Activated T-cell treated with anti-CD3 and anti-CD28 coated beads, Interleukin-2, amount 50 U/mL, for 4 hours (primary cell): ENCODE results near the gene KRT35. TPM values are rescaled to one million over a fixed set of nuclear protein-coding genes. Genes with fewer than 3 reads are reported as not detected.

ENCODE experiments used
- ATAC-seq, 2 donors: fragments of 200-7000 bp; cut with Tn5 transposase; one replicate each; pipeline ENCODE4 v1.10.0; 2021
- DNase-seq: peaks from one replicate; pipeline ENCODE4 v3.0.0-alpha.2; 2020
- H3K27me3 Mint-ChIP-seq: one replicate; pipeline ENCODE4 v1.8.0; 2021; ENCODE audit warnings: low read depth, mixed read lengths
- H3K36me3 Mint-ChIP-seq: one replicate; pipeline ENCODE4 v1.8.0; 2022; ENCODE audit warnings: mixed read lengths; ENCODE audit not compliant: insufficient read depth
- H3K4me1 Mint-ChIP-seq: one replicate; pipeline ENCODE4 v1.8.0; 2021; ENCODE audit warnings: low read depth, mixed read lengths
- H3K4me3 Mint-ChIP-seq: one replicate; pipeline ENCODE4 v1.8.0; 2021; ENCODE audit warnings: mild to moderate bottlenecking, moderate library complexity, mixed read lengths
- H3K9me3 Mint-ChIP-seq: one replicate; pipeline ENCODE4 v1.8.0; 2021; ENCODE audit warnings: mixed read lengths
- total RNA-seq, 3 donors: library from RNA; stranded (reverse); gene quantifications; one replicate each; pipeline ENCODE4 v1.2.1, GENCODE V29; 2021

KRT35 gene
- not detected for total RNA-seq

GRCh38 chr17:41481036-41481435 lies at the start of gene KRT35:
TSS of gene KRT35 (minus strand) at chr17:41481151. CDS start at chr17:41481097, 54 bp downstream.
- Mint-ChIP-seq H3K4me1 (no peaks in the 10 kb centered on the region), H3K27me3 (peaks cover 5% of the 10 kb centered on the region), H3K9me3 (no peaks in the 10 kb centered on the region), H3K36me3 (no peaks in the 10 kb centered on the region), H3K4me3 (no peak within 1 kb of the TSS)
- ATAC-seq (no peak), DNase-seq (no peak)

DNA sequence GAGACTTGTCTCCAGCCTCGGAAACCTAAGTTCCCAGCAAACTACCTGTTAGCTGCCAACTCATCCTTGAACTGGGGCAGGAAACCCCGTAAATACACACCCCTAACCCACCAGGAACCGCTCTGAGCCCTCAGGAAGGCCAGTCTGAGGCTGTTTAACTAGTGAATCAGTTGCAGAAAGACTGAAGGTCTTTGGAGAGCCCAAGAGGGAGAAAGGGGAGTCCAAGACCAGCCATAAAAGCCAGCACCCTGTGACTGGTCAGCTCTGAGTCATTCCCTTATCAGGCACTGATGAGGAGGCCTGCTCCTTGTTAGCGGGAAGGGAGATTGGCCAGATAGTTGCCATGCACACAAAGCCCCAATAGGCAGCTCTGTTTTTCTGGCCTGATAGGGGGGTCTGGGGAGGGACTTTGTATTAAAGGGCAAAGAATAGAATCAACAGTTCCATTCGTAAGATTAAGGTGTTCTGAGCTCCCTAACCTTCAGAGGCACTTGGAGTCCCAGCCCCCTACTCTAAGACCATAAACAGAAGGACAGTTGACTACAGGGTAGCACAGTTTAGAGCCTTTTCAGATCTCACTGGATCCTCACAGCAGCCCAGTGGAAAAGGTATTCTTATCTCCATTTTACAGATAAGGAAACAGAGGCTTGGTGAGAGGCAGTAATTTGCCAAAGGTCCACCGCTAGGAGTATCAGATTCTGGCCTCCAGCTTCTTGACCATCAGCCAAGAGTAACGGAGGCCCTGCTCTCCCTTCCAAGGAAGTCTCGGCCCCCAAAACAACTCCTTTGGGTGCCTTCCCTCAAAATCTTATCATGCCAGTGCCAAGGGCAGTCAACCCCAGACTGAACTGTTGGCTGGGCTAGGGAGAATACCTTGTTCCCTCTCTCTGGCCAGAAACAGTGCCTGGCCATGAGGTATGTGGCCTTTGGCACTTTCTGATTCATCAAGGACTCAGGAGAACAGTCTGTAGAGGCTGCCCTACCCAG lies 49.4 kb upstream of the KRT35 start:
- Mint-ChIP-seq H3K4me1 (peaks cover 6% of the 10 kb centered on the region), H3K36me3 (no peaks in the 10 kb centered on the region), H3K9me3 (no peaks in the 10 kb centered on the region), H3K27me3 (peaks cover 53% of the 10 kb centered on the region), H3K4me3 (no peak overlapping the region)
- ATAC-seq (no peak), DNase-seq (no peak)

DNA sequence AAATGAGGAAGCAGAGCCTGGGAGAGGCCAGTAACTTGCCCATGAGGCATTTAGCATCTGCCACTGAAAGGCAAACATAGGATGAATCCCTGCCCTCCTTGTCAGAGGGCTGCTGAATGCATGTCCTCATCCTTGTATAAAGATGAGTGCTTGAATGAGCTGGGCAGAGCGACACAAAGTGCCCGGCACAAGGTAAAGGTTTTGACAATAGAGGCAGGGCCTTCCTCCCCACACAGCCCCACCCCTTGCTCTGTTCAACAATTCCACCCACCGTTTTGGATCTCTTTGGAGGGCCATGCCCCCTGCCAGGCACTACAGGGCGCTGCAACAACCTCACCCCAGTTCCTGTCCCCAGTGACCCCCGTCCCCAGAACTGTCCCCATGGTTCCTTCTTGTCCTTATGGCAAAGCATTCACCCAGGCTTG lies 48.6 kb upstream of the KRT35 start:
- DNase-seq = no peak
- peaks cover 52% of the 10 kb centered on the region for H3K27me3 Mint-ChIP-seq

GRCh38 chr17:41528959-41529353 lies 48.0 kb upstream of the KRT35 start:
- H3K4me3 Mint-ChIP-seq = peak overlapping the region; percentile 29
- DNase-seq (no peak), ATAC-seq (no peak)
- peaks cover 6% of the 10 kb centered on the region for H3K4me1 Mint-ChIP-seq
- no peaks in the 10 kb centered on the region for H3K36me3 Mint-ChIP-seq
- no peaks in the 10 kb centered on the region for H3K9me3 Mint-ChIP-seq
- H3K27me3 Mint-ChIP-seq = peaks cover 52% of the 10 kb centered on the region

More for the DNA sequence above, 48.6 kb upstream of the KRT35 start:
- Mint-ChIP-seq H3K9me3 (no peaks in the 10 kb centered on the region), H3K4me1 (peaks cover 6% of the 10 kb centered on the region), H3K4me3 (peak overlapping the region; percentile 22), H3K36me3 (no peaks in the 10 kb centered on the region)
- no peak for ATAC-seq

DNA sequence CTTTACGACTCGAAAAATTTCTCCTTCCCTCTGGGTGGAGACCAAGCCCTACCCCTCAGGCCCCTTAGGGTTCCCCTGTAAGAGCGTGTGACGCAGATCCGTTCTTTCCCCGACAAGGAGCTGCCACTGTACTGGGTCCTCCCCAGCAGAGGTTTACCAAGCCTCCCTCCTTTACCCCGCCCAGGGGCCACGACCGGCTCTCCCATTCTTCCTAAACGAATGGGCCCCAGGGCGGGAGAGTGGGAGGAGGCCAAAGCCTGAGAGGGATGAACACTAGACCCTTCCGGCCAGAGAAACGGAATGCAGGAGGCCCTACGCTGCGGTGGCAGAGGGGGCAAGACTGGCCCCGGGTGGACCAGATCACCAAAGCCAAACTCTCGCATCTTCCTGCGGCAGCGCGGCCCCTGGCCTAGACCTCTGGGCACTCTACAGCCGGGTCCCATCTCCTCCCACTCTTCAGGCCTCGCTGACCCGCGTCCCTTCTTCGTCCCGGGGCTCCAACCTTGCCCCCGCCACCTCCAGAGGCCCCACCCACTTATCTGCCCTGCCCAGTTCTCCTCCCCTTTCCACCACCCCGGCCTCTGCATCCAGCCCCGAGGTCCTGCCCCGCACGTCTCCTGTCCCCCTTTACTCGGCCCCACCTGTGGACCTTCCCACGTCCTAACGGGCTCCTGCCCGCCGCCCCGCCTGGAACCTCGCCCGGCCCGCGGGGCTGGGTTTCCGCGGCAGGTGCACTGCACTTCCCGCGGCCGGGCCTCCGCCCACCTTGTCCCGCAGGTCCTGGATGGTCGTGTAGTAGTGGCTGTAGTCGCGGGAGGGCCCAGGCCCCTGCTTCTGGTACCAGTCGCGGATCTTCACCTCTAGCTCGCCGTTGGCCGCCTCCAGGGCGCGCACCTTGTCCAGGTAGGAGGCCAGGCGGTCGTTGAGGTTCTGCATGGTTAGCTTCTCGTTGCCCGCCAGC lies 46.4 kb upstream of the KRT35 start:
- H3K9me3 Mint-ChIP-seq = no peaks in the 10 kb centered on the region
- H3K27me3 Mint-ChIP-seq = peaks cover 46% of the 10 kb centered on the region
- ATAC-seq = peak in 1 of 2 donors; percentile 35
- no peaks in the 10 kb centered on the region for H3K36me3 Mint-ChIP-seq
- H3K4me1 Mint-ChIP-seq = peaks cover 6% of the 10 kb centered on the region
- DNase-seq = no peak
- H3K4me3 Mint-ChIP-seq = peak overlapping the region; percentile 42

DNA sequence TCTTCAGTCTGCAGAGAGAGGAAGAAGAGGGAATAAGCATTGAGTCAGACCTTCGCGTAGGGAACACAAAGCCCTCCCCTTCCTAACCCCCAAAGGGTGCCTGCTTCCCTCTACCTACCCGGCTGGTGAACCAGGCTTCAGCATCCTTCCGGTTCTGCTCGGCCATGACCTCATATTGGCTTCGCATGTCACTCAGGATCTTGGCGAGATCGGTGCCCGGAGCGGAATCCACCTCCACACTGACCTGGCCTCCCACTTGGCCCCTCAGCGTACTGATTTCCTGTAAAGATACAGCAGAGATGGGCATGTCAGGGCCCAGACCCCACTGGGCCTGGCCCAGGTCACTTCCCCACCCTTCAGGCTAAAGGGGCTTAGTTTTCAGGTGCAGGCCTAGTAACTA lies 43.3 kb upstream of the KRT35 start:
- Mint-ChIP-seq H3K27me3 (peaks cover 25% of the 10 kb centered on the region), H3K36me3 (no peaks in the 10 kb centered on the region), H3K4me1 (peaks cover 5% of the 10 kb centered on the region), H3K4me3 (no peak overlapping the region), H3K9me3 (no peaks in the 10 kb centered on the region)
- ATAC-seq (no peak), DNase-seq (no peak)

DNA sequence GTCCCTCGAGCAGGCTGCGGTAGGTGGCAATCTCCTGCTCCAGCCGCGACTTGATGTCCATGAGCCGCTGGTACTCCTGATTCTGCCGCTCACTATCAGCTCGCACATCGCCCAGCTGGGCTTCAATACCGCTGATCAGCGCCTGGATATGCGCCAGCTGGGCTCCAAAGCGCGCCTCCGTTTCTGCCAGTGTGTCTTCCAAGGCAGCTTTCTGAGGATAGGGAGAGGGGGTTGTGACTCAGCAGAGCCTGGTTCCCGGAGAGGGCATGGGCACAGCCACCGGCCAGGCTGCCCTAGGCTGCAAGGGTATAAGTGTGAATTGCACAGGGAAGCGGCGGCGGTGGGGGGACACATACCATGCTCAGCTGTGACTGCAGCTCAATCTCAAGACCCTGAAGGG lies 42.8 kb upstream of the KRT35 start:
- no peaks in the 10 kb centered on the region for H3K9me3 Mint-ChIP-seq
- no peak overlapping the region for H3K4me3 Mint-ChIP-seq
- peaks cover 21% of the 10 kb centered on the region for H3K27me3 Mint-ChIP-seq
- DNase-seq (no peak), ATAC-seq (no peak)
- no peaks in the 10 kb centered on the region for H3K36me3 Mint-ChIP-seq
- H3K4me1 Mint-ChIP-seq = peaks cover 4% of the 10 kb centered on the region

GRCh38 chr17:41523225-41523593 lies 42.3 kb upstream of the KRT35 start:
- peaks cover 15% of the 10 kb centered on the region for H3K27me3 Mint-ChIP-seq
- DNase-seq (no peak), ATAC-seq (no peak)
- no peaks in the 10 kb centered on the region for H3K9me3 Mint-ChIP-seq
- H3K36me3 Mint-ChIP-seq = no peaks in the 10 kb centered on the region
- no peak overlapping the region for H3K4me3 Mint-ChIP-seq
- H3K4me1 Mint-ChIP-seq = peaks cover 2% of the 10 kb centered on the region

DNA sequence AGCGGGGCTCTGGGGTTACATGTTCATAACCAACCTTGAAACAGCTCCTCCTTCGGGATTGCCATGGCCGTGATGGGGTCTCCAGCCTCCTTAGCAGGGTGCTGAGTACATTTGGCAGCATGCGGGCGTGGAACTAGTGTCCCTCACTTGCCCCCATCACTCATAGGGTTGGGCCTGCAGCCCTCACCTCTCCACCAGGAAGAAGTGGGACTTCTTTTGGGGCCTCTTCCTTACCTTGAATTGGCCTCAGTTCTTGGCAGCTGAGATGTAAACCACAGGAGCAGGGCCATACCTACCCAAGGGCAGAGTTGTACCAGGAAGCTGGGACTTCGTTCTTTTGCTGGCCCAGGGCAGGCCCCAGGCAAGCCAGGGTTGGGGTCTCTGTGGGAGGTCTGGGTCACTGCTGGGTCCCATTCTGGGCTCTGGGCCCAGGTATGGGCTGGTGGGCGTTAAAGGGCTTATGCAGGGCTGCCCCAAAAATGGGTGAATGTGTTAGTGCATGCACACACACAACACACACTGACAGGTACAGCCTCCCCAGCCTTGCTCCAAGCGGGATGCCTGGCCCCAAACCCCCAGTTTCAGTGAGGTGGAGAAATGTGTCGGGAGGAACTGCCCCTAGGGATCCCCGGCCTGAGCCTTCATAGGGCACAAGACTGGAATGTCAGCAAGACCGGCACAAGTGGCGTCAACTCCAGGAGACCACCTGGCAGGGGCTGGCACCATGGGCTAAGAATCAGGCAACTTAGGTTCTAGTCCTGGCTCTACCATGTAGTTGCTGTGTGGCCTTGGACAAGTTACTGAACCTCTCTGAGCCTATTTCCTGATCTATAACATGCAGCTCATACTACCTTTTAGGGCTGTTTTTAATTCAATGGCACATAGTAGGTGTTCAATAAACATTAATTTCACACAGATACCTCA lies 41.6 kb upstream of the KRT35 start:
- H3K4me1 Mint-ChIP-seq = peaks cover 2% of the 10 kb centered on the region
- no peaks in the 10 kb centered on the region for H3K9me3 Mint-ChIP-seq
- no peak for ATAC-seq
- DNase-seq = no peak
- peaks cover 13% of the 10 kb centered on the region for H3K27me3 Mint-ChIP-seq
- H3K4me3 Mint-ChIP-seq = no peak overlapping the region
- H3K36me3 Mint-ChIP-seq = no peaks in the 10 kb centered on the region

DNA sequence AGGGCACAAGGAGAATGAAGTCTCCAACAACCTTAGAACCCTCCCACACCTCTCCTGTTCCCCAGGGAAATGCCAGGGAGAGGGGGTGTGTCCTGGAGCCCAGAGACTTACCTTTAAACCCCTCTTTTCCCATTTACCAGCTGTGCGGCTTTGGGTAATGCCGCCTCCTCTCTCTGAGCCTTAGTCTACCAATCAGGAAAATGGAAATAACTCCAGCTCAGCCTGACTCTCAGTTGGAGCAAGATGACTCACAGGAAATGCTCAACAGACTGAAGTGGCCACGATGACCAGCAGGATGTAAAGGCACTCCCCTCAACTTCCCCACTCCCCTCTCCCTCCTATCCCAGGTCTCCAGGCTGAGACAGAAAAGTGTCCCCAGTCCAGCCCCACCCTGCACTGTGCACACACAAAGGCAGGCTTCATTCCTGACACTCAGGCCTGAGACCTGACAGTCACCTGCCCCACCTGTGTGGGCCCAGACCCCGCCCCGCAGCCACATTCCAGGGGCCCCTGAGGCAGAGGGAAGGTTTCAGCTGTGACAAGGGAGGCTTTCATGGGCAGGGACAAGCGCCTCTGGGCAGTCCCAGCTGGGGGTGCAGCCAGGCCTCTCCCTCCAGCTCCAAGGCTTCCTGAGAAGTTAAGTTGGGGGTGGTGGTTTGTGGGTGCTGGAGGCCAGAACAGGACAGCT lies 40.8 kb upstream of the KRT35 start:
- Mint-ChIP-seq H3K4me3 (no peak overlapping the region), H3K4me1 (no peaks in the 10 kb centered on the region), H3K36me3 (no peaks in the 10 kb centered on the region), H3K9me3 (no peaks in the 10 kb centered on the region), H3K27me3 (peaks cover 4% of the 10 kb centered on the region)
- ATAC-seq (no peak), DNase-seq (no peak)

DNA sequence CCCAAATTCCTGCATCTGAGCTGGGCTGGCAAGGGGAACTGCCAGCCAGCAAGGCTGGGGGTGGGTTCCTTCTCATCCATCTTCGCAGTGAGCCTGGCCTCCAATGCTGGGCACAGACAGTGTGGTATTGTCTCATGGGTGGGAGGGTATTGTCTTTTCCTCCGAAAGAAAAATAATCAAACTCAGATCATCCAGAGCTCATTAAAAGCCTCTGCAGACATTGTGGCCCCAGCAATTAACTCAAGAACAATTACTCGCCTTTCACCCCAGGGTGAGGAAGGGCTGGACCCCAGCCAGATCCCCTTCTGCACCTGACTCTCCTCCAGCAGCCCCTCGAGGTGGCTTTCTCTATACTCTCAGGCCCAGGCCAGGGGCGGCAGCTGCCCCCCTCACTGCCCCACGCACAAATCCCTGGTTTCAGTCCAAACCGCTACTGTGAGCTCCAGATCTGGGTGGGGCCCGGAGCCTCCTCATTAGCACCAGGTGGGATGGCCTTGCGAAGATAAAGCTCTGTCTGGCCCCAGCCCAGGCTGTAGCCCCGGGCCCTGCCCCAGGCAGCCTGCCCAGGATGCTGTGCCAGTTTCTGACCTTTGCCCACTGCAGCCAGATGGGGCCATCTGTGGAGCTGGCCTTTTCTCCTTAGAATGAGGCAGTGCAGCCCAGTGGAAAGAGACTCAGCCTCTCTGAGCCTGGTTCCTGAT lies 40.0 kb upstream of the KRT35 start:
- no peaks in the 10 kb centered on the region for H3K4me1 Mint-ChIP-seq
- no peaks in the 10 kb centered on the region for H3K9me3 Mint-ChIP-seq
- no peak for DNase-seq
- H3K36me3 Mint-ChIP-seq = no peaks in the 10 kb centered on the region
- H3K4me3 Mint-ChIP-seq = no peak overlapping the region
- ATAC-seq = no peak
- peaks cover 2% of the 10 kb centered on the region for H3K27me3 Mint-ChIP-seq

- ATAC-seq (no peak), DNase-seq (no peak)
- H3K9me3 Mint-ChIP-seq = no peaks in the 10 kb centered on the region
- H3K27me3 Mint-ChIP-seq = no peaks in the 10 kb centered on the region
- H3K4me3 Mint-ChIP-seq = no peak overlapping the region
- no peaks in the 10 kb centered on the region for H3K4me1 Mint-ChIP-seq
- H3K36me3 Mint-ChIP-seq = no peaks in the 10 kb centered on the region
These were observed 38.7 kb upstream of the KRT35 start for GRCh38 chr17:41519501-41520224.
